HG02870 (cell line): Measurements from ENCODE around the gene ARHGEF28.

Experiments
- ATAC-seq: cut with Tn5 transposase; IDR thresholded peaks from one replicate; pipeline ENCODE4 v1.9.1; 2021; ENCODE audit warnings: mild to moderate bottlenecking, moderate library complexity; ENCODE audit not compliant: unreplicated experiment

ARHGEF28 gene

DNA sequence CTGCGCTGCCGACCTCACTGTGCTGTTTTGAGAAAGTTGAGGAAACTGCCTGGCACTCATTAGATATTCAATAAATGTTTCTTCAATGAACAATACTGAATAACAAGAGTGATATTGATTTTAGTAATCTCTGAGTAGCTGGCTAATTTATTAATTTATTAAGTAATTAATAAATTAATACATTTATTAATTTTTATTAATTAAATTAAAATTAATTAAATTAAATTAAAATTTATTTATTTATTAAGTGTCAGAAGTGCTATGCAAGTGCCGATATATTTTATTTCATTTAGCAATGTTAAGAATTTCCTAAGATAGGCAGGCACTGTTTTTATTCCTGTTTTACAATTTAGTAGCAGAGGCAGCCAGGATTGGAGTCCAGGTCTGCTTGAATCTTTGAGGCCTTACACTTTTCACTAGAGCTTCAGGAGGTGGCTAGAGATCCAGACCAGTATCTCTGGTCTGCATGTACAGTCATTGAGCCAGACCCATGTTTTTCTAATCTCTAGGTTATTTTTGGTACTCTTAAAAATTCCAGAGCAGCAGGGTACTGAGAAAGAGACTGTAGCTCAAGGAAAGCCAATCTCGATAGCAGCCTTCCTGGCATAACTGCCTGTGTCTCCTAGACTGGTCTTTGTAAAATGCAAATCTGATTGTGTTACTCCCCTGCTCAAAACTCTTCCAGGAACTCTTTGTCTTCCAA lies 109.2 kb downstream of the ARHGEF28 start:
- no peak for ATAC-seq

DNA sequence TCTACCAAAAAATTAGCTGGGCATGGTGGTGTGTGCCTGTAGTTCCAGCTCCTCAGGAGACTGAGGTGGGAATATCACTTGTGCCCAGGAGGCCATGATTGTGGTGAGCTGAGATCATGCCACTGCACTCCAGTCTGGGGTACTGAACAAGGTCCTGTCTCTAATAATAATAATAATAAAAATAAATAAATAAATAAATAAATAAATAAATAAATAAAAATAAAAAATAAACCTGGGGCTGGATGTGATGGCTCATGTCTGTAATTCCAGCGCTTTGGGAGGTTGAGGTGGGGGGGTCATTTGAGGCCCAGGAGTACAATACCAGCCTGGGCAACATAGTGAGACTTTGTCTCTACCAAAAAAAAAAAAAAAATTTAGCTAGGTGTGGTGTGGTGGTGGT lies 113.7 kb downstream of the ARHGEF28 start:
- no peak for ATAC-seq

GRCh38 chr5:73740274-73740790 lies 114.3 kb downstream of the ARHGEF28 start:
- ATAC-seq: no peak

DNA sequence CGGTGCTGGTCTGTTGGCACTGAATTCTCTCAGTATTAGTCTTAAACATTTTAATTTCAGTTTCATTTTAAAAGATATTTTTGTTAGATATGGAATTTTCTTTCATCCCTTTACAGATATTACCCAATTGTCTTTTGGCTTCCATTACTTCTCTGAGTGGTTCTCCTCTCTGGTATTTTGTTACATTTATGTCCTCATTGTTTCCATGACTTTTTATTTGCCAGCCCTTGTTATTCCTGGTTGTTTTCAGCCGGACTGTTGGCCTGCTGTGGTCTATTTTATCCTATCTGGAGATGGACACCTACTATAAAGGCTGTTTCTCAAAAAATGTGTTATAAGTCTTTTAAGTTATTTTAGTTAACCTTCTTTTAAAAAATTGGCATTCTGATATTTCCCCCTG lies 117.2 kb downstream of the ARHGEF28 start:
- no peak for ATAC-seq

DNA sequence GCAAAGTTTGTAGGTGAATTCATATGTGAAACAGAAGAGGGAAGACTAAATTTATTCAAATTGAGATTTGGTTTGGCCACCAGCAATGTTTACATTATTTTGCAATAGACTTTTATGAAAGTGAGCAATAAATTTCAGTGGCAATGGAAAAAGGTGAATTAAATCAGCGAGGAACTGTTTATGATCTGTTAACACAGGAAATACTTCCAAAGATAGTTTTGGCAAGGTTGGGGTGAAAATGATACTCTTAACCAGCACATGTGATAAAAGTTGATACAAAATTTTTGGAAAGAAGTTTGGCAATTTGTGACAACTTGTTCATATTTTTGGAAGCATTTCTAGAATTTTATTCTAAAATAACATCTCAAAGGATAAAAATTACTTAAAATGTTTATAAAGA lies 119.8 kb downstream of the ARHGEF28 start:
- no peak for ATAC-seq

DNA sequence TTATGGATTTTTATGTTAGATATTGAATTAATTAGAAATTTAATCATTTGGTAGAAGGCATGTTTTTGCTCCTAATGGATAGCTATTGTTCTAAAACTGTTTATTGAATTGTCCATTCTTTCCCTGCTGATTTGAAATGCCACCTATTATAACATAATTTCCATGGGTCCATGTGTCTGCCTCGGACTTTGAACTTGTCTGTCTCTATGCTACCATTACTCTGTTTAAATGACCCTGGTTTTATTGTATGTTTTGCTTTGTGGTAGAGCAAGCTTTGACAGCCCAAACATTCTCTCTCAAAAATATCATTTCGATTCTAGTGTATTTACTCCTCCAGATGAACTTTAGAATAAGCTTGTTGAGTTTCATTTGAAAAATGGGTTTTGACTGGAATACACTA lies 120.6 kb downstream of the ARHGEF28 start:
- no peak for ATAC-seq

- ATAC-seq: no peak
Measured at GRCh38 chr5:73747696-73748380, 121.8 kb downstream of the ARHGEF28 start.

GRCh38 chr5:73748510-73749400 lies 122.8 kb downstream of the ARHGEF28 start:
- no peak for ATAC-seq

DNA sequence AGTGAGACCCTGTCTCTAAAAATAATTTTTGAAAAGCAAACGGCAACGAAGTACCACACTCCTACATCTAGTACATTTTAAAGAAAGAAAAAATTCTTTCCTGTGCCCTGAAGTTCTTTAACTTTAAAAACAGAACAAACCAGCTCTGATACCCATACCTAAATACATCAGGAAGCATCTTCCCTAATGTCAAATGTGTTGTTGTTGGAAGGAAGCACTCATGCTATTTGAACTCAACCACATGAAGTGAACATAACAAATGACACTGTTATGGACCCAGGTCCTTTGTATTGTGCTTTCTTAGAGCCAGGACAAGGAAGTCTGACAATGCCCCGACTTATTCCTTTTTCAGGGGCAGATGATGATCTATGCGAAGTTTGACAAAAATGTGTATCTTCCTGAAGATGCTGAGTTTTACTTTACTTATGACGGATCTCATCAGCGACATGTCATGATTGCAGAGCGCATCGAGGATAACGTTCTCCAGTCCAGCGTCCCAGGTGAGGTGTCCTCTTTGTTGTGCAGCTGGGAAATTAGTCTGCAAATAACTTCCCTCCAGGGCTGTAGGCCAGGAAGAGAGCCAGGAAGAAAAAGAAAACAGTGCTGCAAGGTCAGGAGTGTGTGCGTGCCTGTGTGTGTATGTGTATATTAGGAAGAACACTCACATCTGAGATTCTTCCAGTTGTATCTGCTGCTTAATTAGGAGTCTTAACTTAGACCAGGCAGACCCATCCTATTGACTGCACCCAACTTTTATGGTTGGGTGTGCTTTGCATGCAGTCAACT lies 123.7 kb downstream of the ARHGEF28 start:
- ATAC-seq: no peak

DNA sequence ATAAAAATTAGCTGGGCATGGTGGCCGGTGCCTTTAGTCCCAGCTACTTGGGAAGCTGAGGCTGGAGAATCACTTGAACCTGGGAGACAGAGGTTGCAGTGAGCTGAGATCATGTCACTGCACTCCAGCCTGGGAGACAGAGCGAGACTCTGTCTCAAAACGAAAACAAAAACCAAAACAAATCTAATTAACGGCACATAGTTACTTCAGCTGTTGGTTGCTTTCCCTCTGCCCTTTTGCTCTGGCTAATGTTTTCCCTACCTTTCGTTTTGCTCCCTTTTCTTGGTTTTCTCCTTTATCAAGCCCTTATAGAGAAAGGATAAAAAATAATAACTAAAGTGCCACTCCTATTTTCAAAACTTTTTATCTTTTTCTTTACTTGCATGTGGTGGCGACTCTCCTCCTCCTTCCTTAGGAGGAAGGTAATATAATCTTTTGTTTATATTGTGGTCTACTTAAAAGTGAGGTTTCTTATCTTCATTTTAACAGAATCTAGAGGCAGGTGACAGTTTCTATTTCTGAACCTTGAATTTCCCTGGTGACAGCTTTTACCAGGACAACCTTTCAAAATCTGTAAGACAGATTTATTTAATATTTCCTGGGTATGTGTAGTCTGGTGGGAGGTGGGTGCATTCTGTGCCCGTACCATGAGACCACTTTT lies 125.4 kb downstream of the ARHGEF28 start:
- no peak for ATAC-seq

GRCh38 chr5:73754254-73754653 lies 128.3 kb downstream of the ARHGEF28 start:
- no peak for ATAC-seq

DNA sequence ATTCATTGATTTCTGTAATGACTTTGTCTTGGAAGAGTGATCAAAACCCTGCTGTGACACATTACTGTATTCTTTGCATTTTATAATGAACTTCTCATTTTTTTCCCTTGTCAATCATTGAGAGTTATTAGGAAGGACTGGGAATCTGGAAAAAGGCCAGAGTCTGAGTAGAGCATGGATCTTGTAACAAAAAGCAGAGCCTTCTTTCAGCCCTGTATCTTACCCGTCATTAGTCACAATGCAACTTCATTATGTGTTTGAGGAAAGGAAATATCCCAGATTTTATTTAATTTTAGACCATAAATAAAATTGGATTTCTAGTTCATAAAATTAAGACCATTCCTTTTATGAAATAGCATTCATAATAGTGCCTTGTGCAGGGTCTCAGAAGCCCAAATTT lies 131.4 kb downstream of the ARHGEF28 start:
- no peak for ATAC-seq

GRCh38 chr5:73759771-73760170 lies 133.8 kb downstream of the ARHGEF28 start:
- ATAC-seq: no peak

- ATAC-seq: no peak
Measured at GRCh38 chr5:73763300-73764032, 137.5 kb downstream of the ARHGEF28 start.

DNA sequence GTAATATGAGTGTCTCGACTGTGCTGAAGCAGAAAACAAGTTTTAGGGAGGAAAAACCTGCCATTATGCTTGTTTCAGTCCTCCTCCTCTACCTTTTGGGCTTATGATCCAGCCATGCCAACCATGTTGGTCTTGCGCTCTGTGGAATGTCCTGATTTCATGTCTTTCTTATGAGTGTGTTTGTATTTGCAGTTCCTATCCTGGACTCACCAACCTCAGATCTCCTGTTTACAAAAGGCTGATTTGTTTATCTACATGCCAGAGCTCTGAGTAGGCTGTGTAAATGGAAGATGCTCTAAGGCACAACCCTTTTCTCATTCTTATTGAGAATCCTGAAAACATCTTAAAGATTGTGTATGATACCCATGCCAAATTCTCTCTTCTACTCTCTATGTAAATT lies 138.6 kb downstream of the ARHGEF28 start:
- no peak for ATAC-seq

DNA sequence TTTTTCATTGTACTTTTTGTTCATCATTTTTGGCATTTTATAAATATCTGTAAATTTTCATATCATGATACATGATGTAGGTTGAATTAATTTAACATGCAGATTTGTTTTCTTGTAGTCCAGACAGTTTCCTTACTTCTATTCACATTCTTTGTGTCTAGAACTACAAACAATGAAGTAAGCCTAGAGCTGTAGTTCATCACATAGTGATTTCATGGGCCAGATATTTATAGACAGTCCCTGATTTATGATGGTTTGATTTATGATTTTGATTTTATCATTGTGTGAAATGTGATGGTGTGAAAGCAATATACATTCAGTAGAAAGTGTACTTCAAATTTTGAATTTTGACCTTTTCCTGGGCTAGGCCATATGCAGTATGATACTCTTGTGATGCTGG lies 139.0 kb downstream of the ARHGEF28 start:
- ATAC-seq: no peak

DNA sequence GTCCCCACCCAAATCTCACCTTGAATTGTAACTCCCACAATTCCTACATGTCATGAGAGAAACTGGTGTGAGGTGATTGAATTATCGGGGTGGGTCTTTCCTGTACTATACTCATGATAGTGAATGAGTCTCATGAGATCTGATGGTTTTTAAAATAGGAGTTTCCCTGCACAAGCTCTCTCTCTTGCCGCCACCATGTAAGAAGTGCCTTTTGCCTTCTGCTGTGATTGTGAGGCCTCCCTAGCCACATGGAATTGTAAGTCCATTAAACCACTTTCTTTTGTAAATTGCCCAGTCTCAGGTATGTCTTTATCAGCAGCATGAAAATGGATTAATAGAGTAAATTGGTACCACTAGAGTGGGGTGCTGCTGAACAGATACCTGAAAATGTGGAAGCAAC lies 140.9 kb downstream of the ARHGEF28 start:
- no peak for ATAC-seq

DNA sequence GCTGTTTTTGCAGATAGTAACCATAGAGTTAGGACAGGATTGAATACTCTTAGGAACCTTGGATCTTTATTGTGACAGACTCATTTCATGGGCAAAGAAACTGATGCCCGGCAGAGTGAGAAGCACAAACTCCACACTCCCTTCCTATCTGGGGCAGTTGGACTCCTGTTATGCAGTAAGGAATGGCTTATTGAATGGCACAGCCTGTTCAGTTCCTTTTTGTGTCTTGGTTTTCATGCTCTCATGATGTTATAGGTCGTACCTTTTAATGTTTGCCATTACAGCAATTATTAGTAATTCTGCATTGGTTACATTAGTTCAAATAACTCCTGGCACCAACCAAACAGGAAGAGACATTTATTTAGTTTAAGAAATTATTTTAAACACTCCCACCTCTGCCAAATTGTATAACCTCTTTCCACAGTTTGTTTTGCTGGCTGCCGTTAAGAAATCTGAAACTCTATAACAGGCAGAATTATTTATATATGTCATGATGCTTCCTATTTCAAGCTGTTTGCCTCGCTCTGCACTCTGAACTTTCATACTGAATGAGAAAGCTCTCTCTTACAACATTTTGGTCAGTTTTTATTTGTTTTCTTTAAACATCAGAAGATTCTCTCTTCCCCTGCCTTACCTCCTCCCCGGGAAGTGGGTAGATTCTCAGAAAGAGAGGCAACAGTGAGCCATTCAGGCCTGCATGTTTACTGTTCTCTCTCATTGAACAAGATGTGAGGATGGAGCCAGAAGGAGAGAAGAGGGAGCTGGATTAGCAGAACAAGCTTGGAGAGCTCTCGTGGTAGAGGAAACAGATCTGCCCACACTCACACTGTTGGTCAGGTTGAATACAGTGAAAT lies 144.4 kb downstream of the ARHGEF28 start:
- no peak for ATAC-seq

GRCh38 chr5:73774924-73775323 lies 148.9 kb downstream of the ARHGEF28 start:
- no peak for ATAC-seq
